WTC11 (cell line): ENCODE results near the gene SCD5.

Experiments
- ATF6 ChIP-seq: sonication (generic); formaldehyde crosslinking; IDR thresholded peaks from 2 replicates; pipeline ENCODE4 v1.8.1; 2023; ENCODE audit warnings: mild to moderate bottlenecking, missing genetic modification reagents
- FOXK1 ChIP-seq: sonication (generic); formaldehyde crosslinking; IDR thresholded peaks from 2 replicates; pipeline ENCODE4 v1.8.0; 2022; ENCODE audit warnings: mild to moderate bottlenecking, moderate library complexity, missing genetic modification reagents
- STAT6 ChIP-seq: sonication (generic); formaldehyde crosslinking; conservative IDR thresholded peaks from 2 replicates; pipeline ENCODE4 v1.8.1; 2023; ENCODE audit warnings: mild to moderate bottlenecking, low read depth, missing genetic modification reagents, moderate library complexity
- TEAD4 ChIP-seq: sonication (generic); formaldehyde crosslinking; IDR thresholded peaks from 2 replicates; pipeline ENCODE4 v1.8.0; 2022; ENCODE audit warnings: mild to moderate bottlenecking, missing genetic modification reagents
- ZBTB21 ChIP-seq: sonication (generic); formaldehyde crosslinking; IDR thresholded peaks from 2 replicates; pipeline ENCODE4 v1.8.1; 2023; ENCODE audit warnings: mild to moderate bottlenecking, missing genetic modification reagents, borderline replicate concordance
- ZNF317 ChIP-seq: sonication (generic); formaldehyde crosslinking; IDR thresholded peaks from 2 replicates; pipeline ENCODE4 v1.8.1; 2023; ENCODE audit warnings: low read depth, mild to moderate bottlenecking, moderate library complexity, missing genetic modification reagents, borderline replicate concordance
- ZNF512 ChIP-seq: sonication (generic); formaldehyde crosslinking; IDR thresholded peaks from 2 replicates; pipeline ENCODE4 v1.8.1; 2022; ENCODE audit warnings: missing genetic modification reagents, borderline replicate concordance
- ZSCAN18 ChIP-seq: fragments of 250-450 bp; sonication (Bioruptor Pico); IDR thresholded peaks from 2 replicates; pipeline ENCODE4 v2.1.2; 2022; ENCODE audit warnings: mild to moderate bottlenecking, moderate library complexity
- TF ChIP-seq, protein P1 (sequence below): fragments of 200-600 bp; IDR thresholded peaks from 2 replicates; pipeline ENCODE4 v1.8.0; 2022; ENCODE audit warnings: antibody characterized with exemption
- TF ChIP-seq, protein P2 (sequence below): sonication (generic); formaldehyde crosslinking; IDR thresholded peaks from 2 replicates; pipeline ENCODE4 v1.8.1; 2023; ENCODE audit warnings: mild to moderate bottlenecking, missing genetic modification reagents, moderate library complexity

GRCh38 chr4:82587826-82588540 lies 210.6 kb downstream of the SCD5 start:
- TF ChIP-seq ATF6 (no peak), STAT6 (CRISPR knock-in tag) (no peak), ZNF512 (no peak), ZNF317 (CRISPR knock-in tag) (no peak), ZBTB21 (CRISPR knock-in tag) (no peak), ZSCAN18 (CRISPR knock-in tag) (no peak), TEAD4 (CRISPR knock-in tag) (no peak), FOXK1 (CRISPR knock-in tag) (no peak)
- TF ChIP-seq, protein P1, sequence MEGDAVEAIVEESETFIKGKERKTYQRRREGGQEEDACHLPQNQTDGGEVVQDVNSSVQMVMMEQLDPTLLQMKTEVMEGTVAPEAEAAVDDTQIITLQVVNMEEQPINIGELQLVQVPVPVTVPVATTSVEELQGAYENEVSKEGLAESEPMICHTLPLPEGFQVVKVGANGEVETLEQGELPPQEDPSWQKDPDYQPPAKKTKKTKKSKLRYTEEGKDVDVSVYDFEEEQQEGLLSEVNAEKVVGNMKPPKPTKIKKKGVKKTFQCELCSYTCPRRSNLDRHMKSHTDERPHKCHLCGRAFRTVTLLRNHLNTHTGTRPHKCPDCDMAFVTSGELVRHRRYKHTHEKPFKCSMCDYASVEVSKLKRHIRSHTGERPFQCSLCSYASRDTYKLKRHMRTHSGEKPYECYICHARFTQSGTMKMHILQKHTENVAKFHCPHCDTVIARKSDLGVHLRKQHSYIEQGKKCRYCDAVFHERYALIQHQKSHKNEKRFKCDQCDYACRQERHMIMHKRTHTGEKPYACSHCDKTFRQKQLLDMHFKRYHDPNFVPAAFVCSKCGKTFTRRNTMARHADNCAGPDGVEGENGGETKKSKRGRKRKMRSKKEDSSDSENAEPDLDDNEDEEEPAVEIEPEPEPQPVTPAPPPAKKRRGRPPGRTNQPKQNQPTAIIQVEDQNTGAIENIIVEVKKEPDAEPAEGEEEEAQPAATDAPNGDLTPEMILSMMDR = no peak
- TF ChIP-seq, protein P2, sequence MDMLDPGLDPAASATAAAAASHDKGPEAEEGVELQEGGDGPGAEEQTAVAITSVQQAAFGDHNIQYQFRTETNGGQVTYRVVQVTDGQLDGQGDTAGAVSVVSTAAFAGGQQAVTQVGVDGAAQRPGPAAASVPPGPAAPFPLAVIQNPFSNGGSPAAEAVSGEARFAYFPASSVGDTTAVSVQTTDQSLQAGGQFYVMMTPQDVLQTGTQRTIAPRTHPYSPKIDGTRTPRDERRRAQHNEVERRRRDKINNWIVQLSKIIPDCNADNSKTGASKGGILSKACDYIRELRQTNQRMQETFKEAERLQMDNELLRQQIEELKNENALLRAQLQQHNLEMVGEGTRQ (CRISPR knock-in tag) = no peak
